ENCODE results near the gene LRRC31.

Gene LRRC31

GRCh38 chr3:169812332-169813235 lies 57.2 kb downstream of the LRRC31 start, which contains the start of the genes LRRC34 and LRRIQ4:
LRRC34 (minus strand) TSS chr3:169812904; CDS start chr3:169812548, 356 bp downstream.
LRRIQ4 (plus strand) TSS chr3:169812870; CDS start chr3:169821922, 9,052 bp downstream.
- peak; percentile 51 for DNase-seq

- DNase-seq: no peak
These were observed 58.0 kb downstream of the LRRC31 start for GRCh38 chr3:169811631-169812331.

- no peak for DNase-seq
These were observed 60.4 kb downstream of the LRRC31 start for GRCh38 chr3:169809230-169809795.

- no peak for DNase-seq
These were observed 65.1 kb downstream of the LRRC31 start for GRCh38 chr3:169804681-169805080.

GRCh38 chr3:169792359-169792758 lies 77.4 kb downstream of the LRRC31 start:
- DNase-seq: no peak

GRCh38 chr3:169790687-169791429 lies 78.9 kb downstream of the LRRC31 start:
- DNase-seq: no peak

GRCh38 chr3:169790219-169790618 lies 79.5 kb downstream of the LRRC31 start:
- no peak for DNase-seq

All from activated CD4-positive, alpha-beta T cell treated with anti-CD3 and anti-CD28 coated beads for 1 hour (primary cell).